HG02973 (cell line): ENCODE results near the gene NRDC.
"Not testable (repeated sequence)": the region's sequence is repeated elsewhere in the genome, so short reads cannot be mapped to it uniquely, and the experiment has no call there.

ENCODE experiments used
- ATAC-seq: cut with Tn5 transposase; IDR thresholded peaks from one replicate; pipeline ENCODE4 v1.9.1; 2021; ENCODE audit warnings: moderate library complexity; ENCODE audit not compliant: unreplicated experiment

Gene NRDC

DNA sequence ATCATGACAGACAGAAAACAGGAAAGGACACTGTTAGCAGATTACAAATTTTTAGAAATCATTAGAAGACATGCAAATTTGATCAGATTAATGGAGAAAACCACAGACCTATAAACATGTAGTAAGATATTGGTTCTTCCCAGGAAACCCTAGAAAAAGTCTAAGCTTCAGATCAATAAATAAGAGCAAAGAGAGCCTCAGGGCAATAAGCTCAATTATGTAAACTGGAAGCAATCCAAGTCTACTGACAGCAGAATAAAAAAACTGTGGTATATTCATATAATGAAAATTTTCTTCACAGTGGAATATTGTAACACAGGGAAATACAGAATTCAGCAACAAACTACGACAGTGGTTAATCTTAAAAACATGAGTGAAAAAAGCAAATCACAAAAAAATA is 36.3 kb downstream of the NRDC start:
- no peak for ATAC-seq

DNA sequence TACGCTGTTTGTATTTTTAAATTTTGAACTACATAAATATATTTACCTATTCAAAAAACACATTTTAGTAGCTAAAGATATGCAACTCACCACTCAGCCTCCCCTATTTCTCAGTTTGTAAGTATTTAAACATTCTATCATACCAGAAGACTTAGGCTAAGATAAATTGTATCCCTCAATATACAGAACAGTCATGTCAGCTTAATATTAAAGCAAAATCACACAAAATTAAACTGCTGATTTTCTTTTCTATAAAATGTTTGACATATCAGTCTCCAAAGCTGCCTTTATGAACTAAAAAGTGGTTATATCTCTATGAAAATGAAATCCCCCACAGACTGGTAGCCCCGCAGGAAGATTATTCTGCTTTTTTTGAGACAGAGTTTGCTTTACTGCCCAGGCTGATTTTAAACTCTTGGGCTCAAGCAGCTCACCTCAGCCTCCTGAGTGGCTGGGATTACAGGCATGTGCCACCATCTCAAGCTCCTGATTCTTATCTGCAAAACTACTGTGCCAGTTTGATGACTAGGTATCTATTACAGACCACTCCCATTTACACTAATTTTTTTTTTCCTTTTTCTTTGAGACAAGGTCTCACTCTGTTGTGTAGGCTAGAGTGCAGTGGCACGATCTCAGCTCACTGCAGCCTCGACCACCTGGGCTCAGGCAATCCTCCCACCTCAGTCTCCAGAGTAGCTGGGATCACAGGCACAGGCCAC is 37.6 kb downstream of the NRDC start:
- ATAC-seq = no peak

DNA sequence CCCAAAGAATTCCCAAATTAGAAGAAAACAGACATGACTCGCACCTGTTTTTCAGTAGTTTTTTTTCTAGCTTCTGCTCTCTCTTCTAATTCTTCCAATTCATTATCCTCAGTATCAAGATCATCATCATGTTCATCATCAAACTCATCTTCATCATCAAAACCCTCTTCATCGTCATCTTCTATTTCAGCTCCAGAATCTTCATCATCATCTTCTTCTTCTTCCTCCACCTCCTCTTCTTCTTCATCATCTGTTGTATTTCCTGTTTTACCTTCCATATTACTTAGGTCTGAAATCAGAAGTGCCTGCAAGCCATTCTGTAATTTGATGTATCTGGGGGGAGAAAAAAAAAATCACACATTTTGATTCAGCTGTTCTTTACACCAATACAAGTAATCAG is 38.3 kb downstream of the NRDC start:
- ATAC-seq = no peak

- no peak for ATAC-seq
These were observed 39.4 kb downstream of the NRDC start for GRCh38 chr1:51839094-51839493.

DNA sequence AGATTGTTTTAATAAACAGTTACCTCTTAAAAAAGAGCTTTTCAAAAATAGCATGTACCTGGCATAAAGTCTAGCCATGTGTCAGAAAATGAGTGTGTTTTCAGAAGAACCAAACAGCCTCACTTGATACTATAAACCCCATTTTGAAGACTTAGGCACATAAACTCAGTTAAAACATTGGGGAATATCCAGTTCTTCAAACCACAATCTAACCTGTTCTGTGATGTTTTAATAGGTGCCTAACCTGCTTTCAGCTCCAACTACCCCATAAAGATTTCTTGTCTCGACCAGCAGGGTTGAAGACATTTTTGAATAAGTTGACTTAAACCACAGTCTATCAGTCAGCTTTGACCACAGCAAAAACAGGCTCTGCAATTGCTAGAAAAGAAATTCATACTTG is 41.3 kb downstream of the NRDC start:
- ATAC-seq = no peak

DNA sequence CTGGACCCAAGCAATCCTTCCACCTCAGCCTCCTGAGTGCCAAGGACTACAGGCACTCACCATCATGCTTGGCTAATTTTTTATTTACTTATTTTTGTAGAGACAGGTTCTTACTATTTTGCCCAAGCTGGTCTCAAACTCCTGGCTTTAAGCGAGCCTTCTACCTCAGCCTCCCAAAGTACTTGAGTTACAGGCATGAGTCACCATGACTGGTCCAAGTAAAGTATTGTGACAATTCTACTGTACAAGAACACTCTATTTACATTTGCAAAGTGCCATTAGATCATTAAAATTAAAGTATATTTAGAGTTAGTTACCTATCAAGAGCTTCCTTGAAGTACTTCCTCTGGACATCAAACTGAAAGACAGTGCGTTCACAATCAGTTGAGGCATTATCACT is 44.8 kb downstream of the NRDC start:
- ATAC-seq = no peak

GRCh38 chr1:51829058-51829457 is 49.5 kb downstream of the NRDC start:
- ATAC-seq = no peak

DNA sequence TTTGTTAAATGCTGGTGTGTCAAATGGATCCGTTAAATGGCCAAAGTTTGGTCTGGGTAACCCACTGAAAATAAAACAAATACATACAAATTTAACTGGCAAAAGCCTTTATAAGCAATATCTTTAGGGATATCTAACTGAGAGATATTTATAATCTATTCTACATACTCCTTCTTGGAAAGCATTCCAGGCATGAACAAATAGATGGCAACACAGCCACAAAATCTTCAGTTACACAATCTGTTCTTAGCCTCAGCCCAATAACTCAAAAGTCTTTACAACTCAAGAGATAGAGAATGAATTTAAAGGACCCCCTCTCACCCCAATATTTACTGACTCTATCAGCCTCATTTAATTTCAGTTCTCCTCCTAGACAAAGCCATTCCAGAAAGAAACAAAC is 58.7 kb downstream of the NRDC start:
- no peak for ATAC-seq

- not testable (repeated sequence) for ATAC-seq
These were observed 59.5 kb downstream of the NRDC start for GRCh38 chr1:51819021-51819420.

GRCh38 chr1:51818487-51818886 is 60.0 kb downstream of the NRDC start:
- ATAC-seq = no peak

DNA sequence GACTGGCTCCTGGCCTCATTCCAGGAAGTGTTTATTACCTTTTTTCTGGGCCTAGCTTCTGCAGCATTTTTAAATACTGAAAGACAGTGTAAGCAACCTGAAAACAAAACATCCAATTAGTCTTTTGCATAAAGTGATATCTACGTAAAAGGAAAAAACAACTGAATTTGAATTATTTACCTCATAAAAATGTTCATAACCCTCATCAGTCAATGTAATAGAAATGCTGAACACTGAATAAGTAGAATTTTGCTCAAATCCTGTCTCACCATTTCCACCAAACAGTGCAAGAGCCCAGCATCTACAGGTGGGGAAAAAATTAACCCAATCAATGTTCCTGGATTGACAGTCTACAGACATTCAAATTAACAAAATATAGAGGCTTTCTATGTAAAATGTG is 64.0 kb downstream of the NRDC start:
- ATAC-seq = no peak

GRCh38 chr1:51799372-51799771 is 79.2 kb downstream of the NRDC start:
- ATAC-seq = no peak

GRCh38 chr1:51794868-51795267 is 83.7 kb downstream of the NRDC start:
- no peak for ATAC-seq

- no peak for ATAC-seq
These were observed 84.3 kb downstream of the NRDC start for GRCh38 chr1:51794260-51794659.

DNA sequence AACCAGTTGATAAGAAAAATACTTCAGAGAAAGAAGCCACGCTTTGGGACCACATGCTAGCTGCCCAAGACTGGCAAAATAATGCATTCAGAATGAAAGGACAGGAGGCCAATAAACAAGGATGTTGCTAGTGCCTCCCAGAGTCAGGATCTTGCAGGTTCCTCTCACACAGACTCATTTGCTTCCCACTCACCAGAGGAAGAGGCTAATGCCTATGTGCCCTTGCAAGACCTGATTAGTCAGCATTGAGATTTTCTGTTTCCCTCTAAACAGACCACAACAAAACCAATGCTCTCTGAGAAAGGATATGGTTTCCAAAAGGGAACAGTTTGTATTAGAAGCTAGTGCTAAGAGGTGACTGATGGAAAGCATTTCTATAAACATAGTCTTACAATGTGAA is 85.7 kb downstream of the NRDC start:
- no peak for ATAC-seq

GRCh38 chr1:51791888-51792287 is 86.6 kb downstream of the NRDC start:
- no peak for ATAC-seq

DNA sequence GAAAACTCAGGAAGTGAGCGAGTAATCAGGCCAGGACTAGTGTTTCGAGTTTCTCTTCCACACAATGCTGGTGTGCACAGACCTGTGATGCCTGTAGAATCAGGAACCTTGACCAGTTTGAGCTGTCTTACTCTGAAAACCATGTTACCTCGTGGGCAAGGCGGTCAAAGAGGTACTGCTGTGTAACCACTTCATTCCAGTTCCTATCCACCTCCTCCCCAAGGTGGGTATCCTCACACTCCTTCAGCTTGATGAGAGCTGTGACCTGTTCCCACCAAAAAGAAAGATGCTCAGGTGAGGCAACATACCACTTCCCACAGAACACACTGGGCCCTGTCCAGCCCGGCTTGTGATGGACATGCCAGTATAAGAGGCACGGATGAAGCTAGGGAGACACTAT is 88.1 kb downstream of the NRDC start:
- ATAC-seq = no peak

DNA sequence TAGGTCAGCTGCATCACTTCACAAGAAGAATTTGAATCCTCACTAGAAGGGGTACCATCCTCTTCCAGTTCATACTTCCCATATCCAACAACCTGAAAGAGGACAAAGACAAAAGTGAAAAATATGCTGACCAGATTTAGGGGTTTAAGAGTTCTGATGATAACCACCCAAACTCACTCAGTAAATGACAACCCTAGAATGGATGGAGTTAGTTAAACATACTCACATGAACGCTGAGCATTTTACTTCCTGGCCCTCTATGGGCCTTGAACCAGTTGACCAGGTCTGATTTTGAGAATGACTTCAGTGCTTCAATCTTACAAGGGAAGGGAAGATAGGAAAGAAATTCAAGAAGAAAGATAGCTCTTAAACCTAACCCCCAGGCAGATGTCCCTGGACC is 89.2 kb downstream of the NRDC start:
- ATAC-seq = no peak

- ATAC-seq = no peak
These were observed 89.6 kb downstream of the NRDC start for GRCh38 chr1:51788938-51789337.

- no peak for ATAC-seq
These were observed 93.5 kb downstream of the NRDC start for GRCh38 chr1:51784997-51785421.

DNA sequence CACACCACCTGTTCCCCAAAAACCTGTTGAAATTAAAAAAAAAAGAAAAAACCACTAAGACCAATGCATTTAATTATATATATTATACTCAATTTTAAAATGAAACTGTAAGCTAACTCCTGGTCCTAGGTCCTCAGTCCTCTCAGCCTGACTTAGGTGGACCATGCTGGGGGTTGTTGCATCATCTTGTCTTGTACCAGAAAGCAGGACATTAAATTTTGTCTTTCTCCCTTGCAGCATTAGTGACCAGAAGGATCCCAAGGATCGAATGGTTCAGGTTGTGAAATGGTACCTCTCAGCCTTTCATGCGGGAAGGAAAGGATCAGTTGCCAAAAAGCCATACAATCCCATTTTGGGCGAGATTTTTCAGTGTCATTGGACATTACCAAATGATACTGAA is 97.6 kb downstream of the NRDC start:
- ATAC-seq = no peak

DNA sequence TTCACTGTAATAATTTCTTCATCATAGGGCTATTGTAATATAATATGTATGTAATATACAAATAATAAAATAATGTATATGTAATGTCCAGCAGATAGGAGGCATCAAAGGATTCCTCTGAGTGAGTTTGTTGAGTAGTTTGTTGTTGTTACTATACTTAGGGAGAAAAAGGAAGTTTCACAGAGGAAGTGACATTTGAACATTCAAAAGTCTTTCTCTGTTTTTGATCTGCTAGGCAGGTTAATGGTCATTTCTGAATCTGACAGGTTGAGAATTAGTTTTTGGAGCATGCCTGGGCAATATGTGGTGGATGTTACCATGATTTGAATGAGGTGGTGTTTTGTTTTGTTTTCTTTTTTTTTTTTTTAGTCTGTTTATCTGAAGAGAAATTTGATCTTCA is 102.1 kb downstream of the NRDC start:
- ATAC-seq = no peak

DNA sequence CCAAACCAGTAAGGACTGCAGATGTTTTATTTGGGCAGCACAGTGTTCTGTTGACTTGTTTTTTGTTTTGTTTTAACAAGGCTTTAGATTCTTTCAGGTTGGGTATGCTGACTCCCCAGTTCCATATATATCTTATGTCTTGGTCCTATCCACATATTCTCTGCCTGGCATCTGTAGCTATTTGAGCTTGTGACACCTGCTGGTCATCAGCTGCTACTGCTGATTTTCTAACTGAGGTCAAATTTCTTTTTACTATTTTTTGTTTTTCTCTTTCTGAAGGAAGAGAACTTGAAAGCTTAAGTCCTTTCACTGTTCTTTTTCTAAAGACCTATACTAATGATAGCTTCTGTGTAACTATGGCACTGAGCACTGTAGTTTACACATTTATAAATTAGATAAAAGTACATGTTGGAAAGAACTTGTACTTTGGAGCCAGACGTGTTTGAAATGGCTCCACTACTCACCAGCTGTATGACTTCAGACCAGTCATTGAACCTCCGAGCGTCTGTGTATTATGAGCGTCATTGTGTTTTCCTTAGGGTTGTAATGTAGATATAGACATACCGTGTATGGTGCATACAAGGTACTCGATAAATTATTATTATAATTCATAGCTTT is 109.4 kb downstream of the NRDC start:
- no peak for ATAC-seq
